GM11168 (cell line): ENCODE data around the gene GNAI2.

Experiments
- in situ Hi-C: fragments of 300-500 bp; cut with MboI; formaldehyde crosslinking; loops from one replicate; pipeline ENCODE4 v1.12.0; 2022; ENCODE audit warnings: low sequenced_read_pairs; ENCODE audit not compliant: unreplicated experiment

GNAI2 gene

DNA sequence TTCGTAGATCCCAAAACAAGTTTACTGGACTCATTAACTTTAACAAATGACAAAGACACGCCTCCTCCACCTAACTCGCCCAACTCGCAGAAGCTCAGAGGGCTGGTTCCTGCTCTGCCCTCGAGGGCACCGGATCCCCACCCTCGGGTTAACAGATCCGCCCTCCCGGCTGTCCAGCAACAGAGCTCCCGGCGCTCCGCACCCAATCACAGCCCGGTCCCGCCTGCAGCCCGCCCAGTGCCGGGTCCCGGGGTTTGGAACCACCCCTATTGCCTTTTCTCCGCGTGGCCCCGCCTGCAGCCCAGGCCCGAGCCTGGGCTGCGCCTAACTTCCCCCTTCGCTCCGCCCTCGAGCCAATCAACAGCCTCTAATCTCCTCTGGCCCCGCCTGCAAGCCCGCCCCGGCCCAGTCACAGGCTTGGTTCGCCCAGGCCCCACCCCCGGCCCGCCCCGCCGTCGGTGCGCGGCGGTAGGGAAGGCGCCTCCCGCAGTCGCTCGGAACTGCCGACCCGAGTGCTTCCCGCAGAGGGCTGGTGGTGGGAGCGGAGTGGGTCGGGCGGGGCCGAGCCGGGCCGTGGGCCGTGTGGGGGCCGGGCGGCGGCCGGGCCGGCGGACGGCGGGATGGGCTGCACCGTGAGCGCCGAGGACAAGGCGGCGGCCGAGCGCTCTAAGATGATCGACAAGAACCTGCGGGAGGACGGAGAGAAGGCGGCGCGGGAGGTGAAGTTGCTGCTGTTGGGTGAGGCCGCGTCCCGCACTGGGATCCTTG is at the start of gene GNAI2:
Gene GNAI2 (plus strand): TSS at position 489 of the 768 bp plus-strand sequence. CDS start 132 bp downstream, at position 621.
- in situ Hi-C loops = no loop called here

DNA sequence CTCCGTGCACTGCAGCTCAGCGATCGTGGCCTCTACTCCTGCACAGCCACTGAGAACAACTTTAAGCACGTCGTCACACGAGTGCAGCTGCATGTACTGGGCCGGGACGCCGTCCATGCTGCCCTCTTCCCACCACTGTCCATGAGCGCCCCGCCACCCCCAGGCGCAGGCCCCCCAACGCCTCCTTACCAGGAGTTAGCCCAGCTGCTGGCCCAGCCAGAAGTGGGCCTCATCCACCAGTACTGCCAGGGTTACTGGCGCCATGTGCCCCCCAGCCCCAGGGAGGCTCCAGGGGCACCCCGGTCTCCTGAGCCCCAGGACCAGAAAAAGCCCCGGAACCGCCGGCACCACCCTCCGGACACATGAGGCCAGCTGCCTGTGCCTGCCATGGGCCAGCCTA is 48.3 kb upstream of the GNAI2 start:
- in situ Hi-C loops = no loop called here

DNA sequence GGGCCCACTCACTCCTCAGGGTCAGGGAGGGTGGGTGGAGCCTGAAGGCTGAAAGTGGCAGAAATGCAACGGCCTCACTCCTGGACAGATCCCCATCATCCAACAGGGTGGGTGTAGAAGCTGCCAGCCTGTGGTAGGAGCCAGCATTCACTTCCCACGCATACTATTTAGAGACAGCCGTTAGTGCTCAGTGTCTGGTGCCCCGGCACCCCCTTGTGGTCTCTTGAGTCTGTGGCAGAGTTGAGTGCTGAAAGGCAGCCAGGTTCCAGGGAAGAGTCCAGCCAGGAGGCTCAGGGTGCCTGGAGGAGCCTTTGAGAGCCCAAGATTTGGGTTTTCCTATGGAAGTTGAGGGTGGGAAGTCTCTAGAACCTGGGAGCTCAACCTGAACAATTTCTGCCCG is 46.7 kb upstream of the GNAI2 start:
- in situ Hi-C loops = no loop called here

DNA sequence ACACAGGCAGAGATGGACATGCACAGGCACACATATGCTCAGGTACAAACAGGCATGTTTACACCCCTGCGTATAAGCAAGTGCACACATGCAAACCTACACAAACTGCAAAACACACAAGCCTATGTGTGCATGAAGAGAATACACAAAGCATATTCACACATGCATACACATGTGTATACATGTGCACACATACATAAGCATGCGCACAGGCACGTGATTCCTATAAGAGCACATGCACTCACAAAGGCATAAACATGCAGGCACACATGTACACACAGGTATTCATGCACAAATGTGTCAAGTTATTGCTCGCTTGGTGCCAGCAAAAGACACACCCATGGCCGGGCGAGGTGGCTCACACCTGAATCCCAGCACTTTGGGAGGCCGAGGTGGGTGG is 46.0 kb upstream of the GNAI2 start:
- in situ Hi-C loops = no loop called here

DNA sequence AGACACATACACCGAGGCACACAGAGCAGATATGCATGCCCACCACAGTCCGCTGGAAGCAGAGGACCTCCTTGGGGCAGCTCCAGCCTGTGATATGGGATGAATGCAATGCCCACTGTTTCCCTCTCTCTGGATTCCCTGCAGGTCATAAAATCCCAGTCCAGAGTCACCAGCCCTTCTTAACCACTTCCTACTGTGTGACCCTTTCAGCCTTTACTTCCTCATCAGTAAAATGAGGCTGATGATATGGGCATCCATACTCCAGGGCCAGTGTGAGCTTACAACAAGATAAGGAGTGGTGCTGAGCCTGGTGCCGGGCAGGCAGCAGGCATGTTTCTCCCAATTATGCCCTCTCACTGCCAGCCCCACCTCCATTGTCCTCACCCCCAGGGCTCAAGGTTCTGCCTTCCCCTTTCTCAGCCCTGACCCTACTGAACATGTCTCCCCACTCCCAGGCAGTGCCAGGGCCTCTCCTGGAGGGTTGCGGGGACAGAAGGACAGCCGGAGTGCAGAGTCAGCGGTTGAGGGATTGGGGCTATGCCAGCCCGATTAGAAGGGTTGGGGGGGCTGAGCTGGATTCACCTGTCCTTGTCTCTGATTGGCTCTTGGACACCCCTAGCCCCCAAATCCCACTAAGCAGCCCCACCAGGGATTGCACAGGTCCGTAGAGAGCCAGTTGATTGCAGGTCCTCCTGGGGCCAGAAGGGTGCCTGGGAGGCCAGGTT is 44.9 kb upstream of the GNAI2 start, which contains the start of gene GNAT1:
Gene GNAT1 (plus strand): TSS at position 675 of the 725 bp plus-strand sequence. CDS start 116 bp downstream, outside the sequence.
- in situ Hi-C loops = no loop called here

DNA sequence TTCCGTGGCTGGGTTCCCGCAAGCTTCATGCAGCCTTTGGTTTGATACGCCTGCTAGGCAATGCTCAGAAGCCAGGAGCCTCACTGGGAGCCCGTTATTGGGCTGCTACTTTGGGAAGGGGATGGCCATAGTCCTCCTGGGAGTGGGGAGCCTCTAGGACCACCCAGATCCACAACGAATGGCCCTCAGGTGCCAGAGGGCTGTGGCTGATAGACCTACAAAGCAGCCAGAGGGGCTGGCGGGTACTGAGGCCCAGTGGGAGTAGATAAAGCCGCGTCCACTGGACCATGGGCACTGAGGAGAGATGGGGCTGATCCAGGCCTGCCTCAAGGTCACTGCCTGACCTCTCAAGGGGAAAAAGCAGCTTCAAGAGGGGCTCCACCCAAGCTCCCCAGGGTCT is 43.9 kb upstream of the GNAI2 start:
- in situ Hi-C loops = no loop called here

DNA sequence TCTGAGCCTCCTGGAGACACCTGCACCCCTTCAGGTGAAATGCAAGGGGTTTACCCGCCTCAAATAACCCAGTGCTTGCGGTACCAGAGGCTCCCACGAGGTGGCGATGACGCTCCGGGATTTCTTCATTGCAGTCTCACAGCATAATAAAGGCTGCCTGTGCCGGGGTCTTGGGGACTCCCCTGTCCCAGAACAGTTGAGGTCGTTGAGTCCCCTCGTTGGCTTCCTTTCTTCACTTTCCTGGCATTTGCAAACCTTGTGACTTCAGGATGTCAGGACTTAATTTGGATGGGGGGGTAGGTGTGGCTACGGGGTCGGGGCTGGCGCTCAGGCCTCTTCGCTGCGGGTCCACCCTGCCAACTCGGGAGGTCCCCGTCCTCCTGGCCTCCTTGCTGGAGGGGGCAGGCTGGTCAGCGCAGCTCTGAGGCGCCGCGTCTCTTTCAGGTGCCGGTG is 43.3 kb upstream of the GNAI2 start:
- in situ Hi-C loops = no loop called here

DNA sequence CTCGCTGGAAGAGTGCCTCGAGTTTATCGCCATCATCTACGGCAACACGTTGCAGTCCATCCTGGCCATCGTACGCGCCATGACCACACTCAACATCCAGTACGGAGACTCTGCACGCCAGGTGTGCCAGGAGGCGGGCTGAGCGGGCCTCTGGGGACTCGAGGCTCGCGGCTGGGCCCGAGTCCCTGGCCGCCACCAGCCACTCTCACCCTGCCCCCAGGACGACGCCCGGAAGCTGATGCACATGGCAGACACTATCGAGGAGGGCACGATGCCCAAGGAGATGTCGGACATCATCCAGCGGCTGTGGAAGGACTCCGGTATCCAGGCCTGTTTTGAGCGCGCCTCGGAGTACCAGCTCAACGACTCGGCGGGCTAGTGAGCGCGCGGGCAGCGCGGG is 42.7 kb upstream of the GNAI2 start:
- in situ Hi-C loops = no loop called here

DNA sequence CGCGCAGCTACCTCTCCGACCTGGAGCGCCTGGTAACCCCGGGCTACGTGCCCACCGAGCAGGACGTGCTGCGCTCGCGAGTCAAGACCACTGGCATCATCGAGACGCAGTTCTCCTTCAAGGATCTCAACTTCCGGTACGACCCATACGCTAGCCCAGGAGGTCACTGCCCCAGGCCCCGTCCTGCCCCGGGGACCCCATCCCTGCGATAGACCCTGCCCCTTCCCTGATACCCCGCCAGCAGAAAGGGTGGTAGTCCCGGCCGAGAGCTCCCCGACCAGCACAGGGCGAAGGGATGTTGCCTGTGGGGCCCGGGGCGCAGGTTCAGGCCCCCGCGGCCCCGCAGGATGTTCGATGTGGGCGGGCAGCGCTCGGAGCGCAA is 42.3 kb upstream of the GNAI2 start:
- in situ Hi-C loops = no loop called here

DNA sequence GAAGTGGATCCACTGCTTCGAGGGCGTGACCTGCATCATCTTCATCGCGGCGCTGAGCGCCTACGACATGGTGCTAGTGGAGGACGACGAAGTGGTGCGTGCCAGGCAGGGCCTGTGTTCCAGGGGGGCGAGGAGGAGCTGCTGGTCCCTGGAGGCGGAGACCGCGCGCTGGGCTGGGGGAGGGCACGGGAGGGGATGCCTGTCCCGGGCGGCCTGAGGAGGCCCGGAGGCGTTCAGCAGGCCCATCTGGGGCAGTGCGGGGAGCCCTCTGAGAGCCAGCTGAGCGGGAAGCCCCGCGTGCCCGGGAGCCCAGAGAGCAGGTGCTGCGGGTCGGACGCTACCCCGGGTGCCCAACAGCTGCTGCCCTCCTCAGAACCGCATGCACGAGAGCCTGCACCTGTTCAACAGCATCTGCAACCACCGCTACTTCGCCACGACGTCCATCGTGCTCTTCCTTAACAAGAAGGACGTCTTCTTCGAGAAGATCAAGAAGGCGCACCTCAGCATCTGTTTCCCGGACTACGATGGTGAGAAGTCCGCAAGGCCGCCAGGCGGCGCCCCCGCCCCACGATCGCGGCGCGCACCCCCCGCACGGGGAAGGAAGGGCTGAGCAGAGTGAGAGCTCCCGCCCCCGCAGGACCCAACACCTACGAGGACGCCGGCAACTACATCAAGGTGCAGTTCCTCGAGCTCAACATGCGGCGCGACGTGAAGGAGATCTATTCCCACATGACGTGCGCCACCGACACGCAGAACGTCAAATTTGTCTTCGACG is 41.7 kb upstream of the GNAI2 start:
- in situ Hi-C loops = no loop called here

DNA sequence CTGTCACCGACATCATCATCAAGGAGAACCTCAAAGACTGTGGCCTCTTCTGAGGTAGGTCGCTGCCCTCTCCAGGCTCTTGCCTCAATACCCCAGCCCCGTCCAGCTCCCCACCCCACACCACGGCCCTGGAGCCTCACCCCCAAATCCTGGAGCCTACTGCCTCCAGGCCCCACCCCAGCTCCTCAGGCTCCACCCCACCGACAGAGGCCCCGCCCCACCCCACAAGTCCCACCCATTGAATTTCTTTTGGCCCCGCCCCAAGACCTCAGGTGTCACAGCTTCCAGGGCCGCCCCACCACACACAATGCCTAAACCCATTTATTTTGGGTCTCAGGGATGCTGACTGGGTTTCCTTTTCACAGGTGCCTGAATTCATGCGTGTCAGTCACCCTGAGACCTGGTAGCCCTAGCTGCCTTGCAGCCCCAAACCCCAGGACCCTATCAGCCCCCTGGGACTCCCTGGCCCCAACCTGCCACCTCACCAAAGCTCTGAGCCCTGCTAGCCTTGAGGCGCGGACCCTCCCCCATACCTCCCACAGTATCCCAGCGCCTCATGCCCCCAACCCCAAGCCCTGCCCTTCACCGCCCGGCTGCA is 41.0 kb upstream of the GNAI2 start:
- in situ Hi-C loops = no loop called here

DNA sequence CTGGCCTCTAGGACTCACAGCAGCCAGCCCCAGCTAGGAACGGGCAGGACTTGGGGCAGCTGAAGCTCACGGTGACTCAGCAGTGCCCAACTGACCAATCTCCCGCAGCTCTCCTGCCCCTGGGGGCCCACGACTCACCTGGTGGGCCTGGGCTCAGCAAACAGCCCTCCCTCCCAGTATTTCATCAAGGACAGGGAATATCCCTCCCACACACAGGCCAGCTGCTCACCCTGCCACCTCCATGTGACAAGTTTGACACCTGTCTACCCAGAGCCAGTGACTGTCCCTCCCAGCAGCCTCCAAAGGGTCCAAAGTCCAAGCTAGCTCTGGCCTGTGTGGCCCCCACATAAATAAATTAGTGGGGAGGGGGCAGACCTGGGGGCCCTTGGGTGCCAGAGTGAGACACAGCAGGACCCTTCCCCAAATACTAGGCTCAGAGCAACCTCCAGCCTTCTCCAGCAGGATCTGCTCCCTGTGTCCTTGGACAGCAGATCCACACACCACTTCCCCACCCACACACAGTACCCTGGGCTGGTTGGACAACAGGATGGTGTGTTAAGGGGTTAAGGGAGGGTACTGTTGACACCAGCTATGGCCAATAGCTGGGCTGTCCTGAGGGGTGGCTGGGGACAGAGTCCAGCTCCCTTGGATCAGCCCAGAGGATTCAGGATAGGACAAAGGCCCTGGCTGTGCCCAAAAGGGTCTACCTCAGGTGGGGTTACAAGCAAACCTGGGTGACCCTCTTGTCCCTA is 40.3 kb upstream of the GNAI2 start:
- in situ Hi-C loops = no loop called here

DNA sequence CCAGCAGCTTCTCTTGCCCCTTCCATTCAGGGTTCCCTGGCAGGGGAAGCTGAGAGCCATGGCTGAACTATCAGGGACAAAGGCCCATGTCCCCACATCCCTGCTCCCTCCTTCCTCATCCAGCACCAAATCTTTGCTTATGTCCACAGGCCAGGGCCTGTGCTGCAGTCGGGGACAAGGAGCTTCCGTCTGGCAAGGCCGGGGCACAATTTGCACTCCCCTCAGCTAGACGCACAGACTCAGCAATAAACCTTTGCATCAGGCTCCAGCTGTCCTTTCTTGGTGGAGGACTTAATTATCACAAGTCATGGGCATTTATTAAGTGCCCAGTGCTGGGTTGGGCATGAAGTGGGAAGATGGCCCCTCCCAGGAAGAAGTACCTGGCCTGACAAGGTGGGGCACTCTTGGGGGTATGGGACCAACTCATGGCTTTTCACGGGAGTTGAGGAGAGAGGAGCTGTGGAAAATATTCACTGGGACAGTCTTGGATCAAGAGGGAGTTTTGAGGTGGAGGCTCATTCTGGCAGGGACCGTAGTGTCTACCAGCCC is 39.7 kb upstream of the GNAI2 start:
- in situ Hi-C loops = no loop called here

DNA sequence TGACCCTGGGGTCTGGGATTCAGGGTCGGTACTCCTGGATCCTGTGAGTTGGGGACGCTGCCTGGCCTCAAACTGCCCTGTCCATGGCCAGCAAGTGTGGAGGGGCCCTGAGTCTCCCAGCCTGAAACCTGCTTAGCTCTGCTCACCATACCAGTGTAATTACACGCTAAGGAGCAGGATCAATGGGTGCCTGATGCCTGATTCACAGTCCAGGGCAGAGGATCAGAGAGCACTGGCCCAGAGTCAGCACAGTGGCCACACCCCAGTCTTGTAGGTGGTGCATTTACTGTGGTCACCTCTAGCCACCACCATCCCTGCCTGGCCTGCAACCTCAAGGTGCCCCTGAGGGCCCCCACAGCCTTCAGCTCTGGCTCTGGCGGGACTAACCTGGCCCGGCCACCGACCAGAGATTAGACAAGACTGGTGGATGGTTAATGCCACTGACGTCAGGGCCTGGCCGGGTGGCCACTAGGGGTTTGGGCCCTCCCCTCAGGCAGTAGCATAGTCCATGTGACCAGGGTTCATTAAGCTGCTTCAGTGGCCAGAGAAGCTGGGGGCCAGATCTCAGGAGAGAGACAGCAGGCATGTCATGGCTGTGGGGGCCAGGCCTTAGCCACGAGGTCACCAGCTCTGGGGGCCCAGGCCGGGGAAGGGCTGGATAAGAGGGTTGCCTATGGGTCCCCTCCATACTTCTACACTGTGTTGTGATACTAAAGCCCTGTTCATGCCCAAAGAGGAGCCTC is 34.3 kb upstream of the GNAI2 start:
- in situ Hi-C loops = no loop called here

DNA sequence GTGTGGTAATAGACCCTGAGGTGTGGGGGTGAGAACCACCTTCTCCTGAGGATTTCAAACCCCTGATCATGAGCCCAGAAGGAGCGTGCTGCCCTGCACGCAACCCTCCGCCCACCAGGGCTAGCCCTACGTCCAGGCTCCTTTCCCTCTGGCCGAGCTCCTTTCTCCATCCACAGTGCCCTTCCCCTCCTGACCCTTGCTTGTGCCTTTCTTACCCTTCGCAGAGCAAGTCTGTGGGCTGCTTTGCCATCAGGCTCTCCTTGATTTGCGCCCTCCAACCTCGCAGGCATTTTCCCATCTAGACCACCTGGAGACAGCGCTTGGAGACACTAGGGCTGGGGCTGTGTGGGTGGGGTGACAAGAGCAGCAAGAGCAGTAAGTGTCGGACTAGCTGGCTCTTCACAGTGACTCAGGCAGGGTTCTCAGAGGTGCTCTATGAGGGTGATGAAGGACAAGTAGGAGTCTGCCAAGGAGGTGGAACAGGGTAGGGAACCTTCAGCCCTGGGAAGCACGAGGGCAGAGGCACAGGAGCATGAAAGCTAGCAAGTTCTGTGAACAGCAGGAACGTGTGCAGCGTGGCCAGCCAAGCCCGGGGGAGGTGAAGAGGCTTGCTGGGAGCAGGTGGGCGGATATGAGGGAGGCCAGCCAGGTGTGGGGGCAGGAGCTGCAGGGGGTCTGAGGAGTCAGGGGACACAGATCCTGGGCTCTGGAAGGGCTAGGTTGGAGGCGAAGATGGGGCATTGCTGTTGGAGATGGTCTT is 33.5 kb upstream of the GNAI2 start:
- in situ Hi-C loops = no loop called here

DNA sequence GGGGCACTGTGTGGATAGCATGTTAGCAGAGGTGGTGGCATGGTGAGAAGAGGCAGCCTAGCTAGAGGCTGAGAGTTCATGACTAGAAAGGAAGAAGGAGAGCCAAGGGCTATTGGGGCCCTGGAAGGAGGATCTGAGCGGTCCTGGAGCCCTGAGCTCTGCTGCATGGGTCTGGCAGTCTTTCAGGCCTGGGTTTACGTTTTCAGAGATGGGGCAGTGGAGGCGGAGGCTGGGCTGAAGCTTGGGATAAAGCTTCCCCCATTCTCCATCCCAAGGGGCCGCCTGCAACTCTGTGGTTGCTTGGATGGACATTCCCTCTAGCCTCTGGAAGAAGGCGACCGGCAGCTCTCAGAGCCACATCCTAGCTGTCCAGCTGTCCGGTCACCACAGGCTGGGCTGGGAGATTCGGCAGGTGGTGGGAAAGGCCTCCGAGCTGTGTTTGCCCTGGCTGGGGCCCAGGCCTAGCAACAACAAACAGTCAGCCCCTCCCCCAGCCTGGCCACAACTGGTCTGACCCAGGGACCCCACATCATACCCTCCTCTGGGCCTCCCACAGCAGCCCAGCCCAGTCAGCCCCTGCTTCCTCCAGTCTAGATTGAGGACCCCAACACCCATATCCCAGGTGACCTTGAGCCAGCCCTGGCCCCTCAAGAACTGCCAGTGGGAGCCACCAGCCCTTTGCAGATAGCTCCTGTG is 32.7 kb upstream of the GNAI2 start:
- in situ Hi-C loops = no loop called here
